Endothelial cell of umbilical vein (primary cell): ENCODE measurements around the gene CD247. TPM values are rescaled to one million over a fixed set of nuclear protein-coding genes. Genes with fewer than 3 reads are reported as not detected.

Source experiments
- BruUV-seq: library from RNA; stranded (reverse); fragments of 400-500 nt; replicated peaks from 2 replicates; lab custom pipeline; 2021; lab: Mats Ljungman, UMichigan
- CTCF ChIA-PET: fragments of 300-600, 350-600 bp; sonication (Branson Sonifier 250); formaldehyde crosslinking; loops from one replicate; lab custom pipeline; 2021; ENCODE audit warnings: antibody characterized with exemption, inconsistent platforms; lab: Charles Lee
- POLR2A ChIA-PET: fragments of 300-600, 350-600 bp; sonication (Branson Sonifier 250); formaldehyde crosslinking; loops from one replicate; lab custom pipeline; 2021; ENCODE audit warnings: antibody characterized with exemption, inconsistent platforms; lab: Charles Lee
- DNase-seq: peaks from one replicate; pipeline ENCODE4 v3.0.0-alpha.2; 2011; ENCODE audit warnings: low read depth, low spot score
- FAIRE-seq: peaks from 2 replicates; lab custom pipeline; 2011; peaks lifted over from hg19 to GRCh38; lab: Jason Lieb, UNC
- H2AFZ ChIP-seq: 2 replicates; pipeline ENCODE4 v1.6.0; 2012; ENCODE audit warnings: low read depth, low read length, control low read depth, inconsistent platforms
- H3K27ac ChIP-seq: 2 replicates; pipeline ENCODE4 v1.5.1; 2011; ENCODE audit warnings: low read depth, mild to moderate bottlenecking, control low read depth, low read length, moderate library complexity; ENCODE audit not compliant: insufficient read depth
- H3K27me3 ChIP-seq, 2 experiments: 2 replicates each; pipeline versions ENCODE4 v1.6.0 to v1.6.1; 2011; ENCODE audit warnings: low read length in 2 of 2, mixed read lengths in 1 of 2; ENCODE audit not compliant: control insufficient read depth in 2 of 2, insufficient read depth in 2 of 2
- H3K36me3 ChIP-seq, 2 experiments: 2 replicates in 1 of 2; 3 replicates in 1 of 2; pipeline ENCODE4 v1.5.1; 2011; ENCODE audit warnings: low read length in 2 of 2, mild to moderate bottlenecking in 1 of 2, moderate library complexity in 1 of 2; ENCODE audit not compliant: control insufficient read depth in 2 of 2, insufficient read depth in 2 of 2; ENCODE audit errors: extremely low read depth in 1 of 2
- H3K4me1 ChIP-seq: 3 replicates; pipeline ENCODE4 v1.5.1; 2011; ENCODE audit warnings: mild to moderate bottlenecking, low read length; ENCODE audit not compliant: control insufficient read depth, insufficient read depth; ENCODE audit errors: extremely low read depth
- H3K4me2 ChIP-seq: 2 replicates; pipeline ENCODE4 v1.6.1; 2011; ENCODE audit warnings: low read length, control low read depth, mixed read lengths; ENCODE audit not compliant: insufficient read depth
- H3K4me3 ChIP-seq, 3 experiments: fragments of 200-600 bp in 1 of 3; sonication (generic), shearing (Covaris generic) in 1 of 3; replicated peaks in 1 of 3; 2 replicates each; pipeline ENCODE4 v1.5.1; 2011 to 2016; ENCODE audit warnings: control low read depth in 3 of 3, low read length in 3 of 3, mild to moderate bottlenecking in 2 of 3, inconsistent platforms in 1 of 3, low read depth in 1 of 3, moderate library complexity in 1 of 3; ENCODE audit not compliant: insufficient read depth in 1 of 3
- H3K79me2 ChIP-seq: 2 replicates; pipeline ENCODE4 v1.6.0; 2012; ENCODE audit warnings: low read length, inconsistent platforms; ENCODE audit not compliant: control insufficient read depth, insufficient read depth
- H3K9ac ChIP-seq: replicated peaks from 2 replicates; pipeline ENCODE3; 2011; ENCODE audit warnings: low read length, control low read depth; ENCODE audit not compliant: insufficient read depth; ENCODE audit errors: extremely low read depth
- H3K9me1 ChIP-seq: replicated peaks from 3 replicates; pipeline ENCODE4 v1.6.0; 2011; ENCODE audit warnings: mild to moderate bottlenecking, low read length; ENCODE audit not compliant: control insufficient read depth, insufficient read depth; ENCODE audit errors: extremely low read depth
- H3K9me3 ChIP-seq: replicated peaks from 2 replicates; pipeline ENCODE4 v1.5.1; 2012; ENCODE audit warnings: low read length, inconsistent platforms; ENCODE audit not compliant: control insufficient read depth, insufficient read depth
- H4K20me1 ChIP-seq: replicated peaks from 2 replicates; pipeline ENCODE3; 2011; ENCODE audit warnings: mild to moderate bottlenecking, low read length; ENCODE audit not compliant: control insufficient read depth, insufficient read depth; ENCODE audit errors: extremely low read depth
- CTCF ChIP-seq, 2 donors: IDR thresholded peaks; 1 replicate in 1 of 2; 2 replicates in 1 of 2; pipeline ENCODE4 v1.5.1; 2011; ENCODE audit warnings: low read length in 2 of 2, mild to moderate bottlenecking in 2 of 2, moderate library complexity in 2 of 2, control low read depth in 1 of 2, inconsistent platforms in 1 of 2, low read depth in 1 of 2; ENCODE audit not compliant: insufficient read depth in 1 of 2; ENCODE audit errors: extremely low read depth in 1 of 2
- EZH2 ChIP-seq: IDR thresholded peaks from 2 replicates; pipeline ENCODE4 v1.6.1; 2012; ENCODE audit warnings: borderline replicate concordance, low read depth, mild to moderate bottlenecking, moderate library complexity, low read length, inconsistent platforms; ENCODE audit not compliant: severe bottlenecking
- FOS ChIP-seq: IDR thresholded peaks from 2 replicates; pipeline ENCODE4 v1.6.1; 2011; ENCODE audit warnings: mild to moderate bottlenecking, low read length, moderate library complexity, borderline replicate concordance; ENCODE audit not compliant: insufficient read depth
- GATA2 ChIP-seq: IDR thresholded peaks from 2 replicates; pipeline ENCODE4 v1.7.0; 2011; ENCODE audit warnings: low read depth, mild to moderate bottlenecking, moderate library complexity, mixed read lengths, low read length; ENCODE audit not compliant: insufficient read length, insufficient read depth
- JUN ChIP-seq: IDR thresholded peaks from 2 replicates; pipeline ENCODE4 v1.6.1; 2011; ENCODE audit warnings: borderline replicate concordance, low read depth; ENCODE audit not compliant: insufficient read length, insufficient read depth
- MAX ChIP-seq: IDR thresholded peaks from 2 replicates; pipeline ENCODE4 v1.6.1; 2011; ENCODE audit not compliant: insufficient read depth, insufficient read length
- MYC ChIP-seq: IDR thresholded peaks from one replicate; pipeline ENCODE4 v1.6.1; 2011; ENCODE audit warnings: mild to moderate bottlenecking, low read depth, low read length
- POLR2A ChIP-seq: IDR thresholded peaks from 2 replicates; pipeline ENCODE4 v1.6.1; 2012; ENCODE audit warnings: low read depth, mild to moderate bottlenecking, control low read depth, low read length
- POLR2AphosphoS5 ChIP-seq: IDR thresholded peaks from 2 replicates; pipeline ENCODE4 v1.6.1; 2012; ENCODE audit warnings: low read depth, mild to moderate bottlenecking, control low read depth, low read length, moderate library complexity; ENCODE audit not compliant: insufficient read depth
- dilution Hi-C: fragments of 300-500 bp; cut with MboI; formaldehyde crosslinking; loops from one replicate; pipeline ENCODE4 v1.15.0; 2019; ENCODE audit warnings: low sequenced_read_pairs; ENCODE audit not compliant: extremely low pct_ligation_motif_present
- intact Hi-C: fragments of 100-400 bp; cut with micrococcal nuclease; formaldehyde crosslinking; loops from one replicate; pipeline ENCODE4 v1.10.0; 2022
- polyA plus RNA-seq, 4 experiments: library from polyadenylated mRNA; depleted of rRNA in 3 of 4; stranded (reverse) in 3 of 4; unstranded in 1 of 4; fragments of >200 nt; gene quantifications; 2 replicates each; pipeline versions ENCODE4 v1.2.1 to v1.2.3, GENCODE V29; 2011 to 2012; ENCODE audit warnings: missing spikeins in 1 of 4
- total RNA-seq: library from RNA; stranded (reverse); gene quantifications from 2 replicates; pipeline ENCODE4 v1.2.3, GENCODE V29; 2021

The CD247 gene
- total and polyA plus RNA-seq, 2 donors (not counting 3 experiments of a cell fraction or from before 2014, with no cell fraction given) = not detected

- Histone ChIP-seq H3K4me2 (no peak overlapping the region), H4K20me1 (no peaks in the 10 kb centered on the region), H3K27ac (no peak overlapping the region), H3K9ac (no peak overlapping the region), H3K27me3 (peaks cover 0 to 3% of the 10 kb centered on the region in 2 experiments), H3K9me3 (no peaks in the 10 kb centered on the region), H3K4me1 (no peaks in the 10 kb centered on the region), H3K79me2 (no peaks in the 10 kb centered on the region), H3K4me3 (no peak overlapping the region), H3K9me1 (no peaks in the 10 kb centered on the region), H2AFZ (no peak overlapping the region), H3K36me3 (no peaks in the 10 kb centered on the region)
- TF ChIP-seq MYC (no peak), MAX (no peak), EZH2 (no peak), CTCF (IDR thresholded peaks at IDR 0.05; ENCODE audit: extremely low read depth in 1 of 2, insufficient read depth in 1 of 2, low read depth in 1 of 2, low read length in 2 of 2) (no peak), JUN (no peak), FOS (no peak), POLR2A (no peak), GATA2 (no peak), POLR2AphosphoS5 (no peak)
- dilution Hi-C loops = no loop called here
- FAIRE-seq = no peak
- no TSS peak for BruUV-seq
- DNase-seq = no peak
- ChIA-PET CTCF (no interaction called here), POLR2A (no interaction called here)
- intact Hi-C loops = no loop called here
Observed at GRCh38 chr1:167472752-167473521, 45.4 kb downstream of the CD247 start.
